DND-41 (cell line): ENCODE measurements around the gene REPS2.

Source experiments
- EZH2 ChIP-seq: IDR thresholded peaks from 3 replicates; pipeline ENCODE4 v1.6.1; 2012; ENCODE audit warnings: borderline replicate concordance, low read depth, mild to moderate bottlenecking, moderate library complexity, low read length, inconsistent platforms; ENCODE audit not compliant: severe bottlenecking
- TF ChIP-seq, protein P1 (sequence below): IDR thresholded peaks from 2 replicates; pipeline ENCODE4 v1.5.1; 2012; ENCODE audit warnings: borderline replicate concordance, low read length, moderate library complexity, mild to moderate bottlenecking; ENCODE audit not compliant: poor library complexity, severe bottlenecking; ENCODE audit errors: extremely low read depth

- TF ChIP-seq, protein P1, sequence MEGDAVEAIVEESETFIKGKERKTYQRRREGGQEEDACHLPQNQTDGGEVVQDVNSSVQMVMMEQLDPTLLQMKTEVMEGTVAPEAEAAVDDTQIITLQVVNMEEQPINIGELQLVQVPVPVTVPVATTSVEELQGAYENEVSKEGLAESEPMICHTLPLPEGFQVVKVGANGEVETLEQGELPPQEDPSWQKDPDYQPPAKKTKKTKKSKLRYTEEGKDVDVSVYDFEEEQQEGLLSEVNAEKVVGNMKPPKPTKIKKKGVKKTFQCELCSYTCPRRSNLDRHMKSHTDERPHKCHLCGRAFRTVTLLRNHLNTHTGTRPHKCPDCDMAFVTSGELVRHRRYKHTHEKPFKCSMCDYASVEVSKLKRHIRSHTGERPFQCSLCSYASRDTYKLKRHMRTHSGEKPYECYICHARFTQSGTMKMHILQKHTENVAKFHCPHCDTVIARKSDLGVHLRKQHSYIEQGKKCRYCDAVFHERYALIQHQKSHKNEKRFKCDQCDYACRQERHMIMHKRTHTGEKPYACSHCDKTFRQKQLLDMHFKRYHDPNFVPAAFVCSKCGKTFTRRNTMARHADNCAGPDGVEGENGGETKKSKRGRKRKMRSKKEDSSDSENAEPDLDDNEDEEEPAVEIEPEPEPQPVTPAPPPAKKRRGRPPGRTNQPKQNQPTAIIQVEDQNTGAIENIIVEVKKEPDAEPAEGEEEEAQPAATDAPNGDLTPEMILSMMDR: no peak
- TF ChIP-seq EZH2: no peak
Measured at GRCh38 chrX:16946361-16946964, at the start of gene REPS2.
